ENCODE data around the gene GPR37.

DNA sequence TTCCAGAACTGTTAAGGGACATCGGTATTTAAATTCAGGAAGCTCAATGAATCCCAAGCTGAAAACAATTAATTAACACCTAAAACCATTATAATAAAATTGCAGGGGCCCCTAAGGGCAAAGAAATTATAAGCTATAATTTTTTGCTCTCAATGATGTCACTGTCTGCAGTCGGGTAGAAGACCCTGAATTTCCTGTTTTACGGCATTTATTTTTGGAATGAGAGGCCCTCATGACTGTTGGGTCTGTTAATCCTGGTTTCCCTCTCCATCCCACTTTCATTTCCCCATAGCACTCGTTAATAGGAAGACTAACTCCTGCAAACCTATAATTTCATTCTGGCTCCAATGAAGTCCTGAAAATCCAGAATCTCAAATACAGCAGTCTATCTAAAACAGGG is 25.8 kb upstream of the GPR37 start:
- TF ChIP-seq, protein P1, sequence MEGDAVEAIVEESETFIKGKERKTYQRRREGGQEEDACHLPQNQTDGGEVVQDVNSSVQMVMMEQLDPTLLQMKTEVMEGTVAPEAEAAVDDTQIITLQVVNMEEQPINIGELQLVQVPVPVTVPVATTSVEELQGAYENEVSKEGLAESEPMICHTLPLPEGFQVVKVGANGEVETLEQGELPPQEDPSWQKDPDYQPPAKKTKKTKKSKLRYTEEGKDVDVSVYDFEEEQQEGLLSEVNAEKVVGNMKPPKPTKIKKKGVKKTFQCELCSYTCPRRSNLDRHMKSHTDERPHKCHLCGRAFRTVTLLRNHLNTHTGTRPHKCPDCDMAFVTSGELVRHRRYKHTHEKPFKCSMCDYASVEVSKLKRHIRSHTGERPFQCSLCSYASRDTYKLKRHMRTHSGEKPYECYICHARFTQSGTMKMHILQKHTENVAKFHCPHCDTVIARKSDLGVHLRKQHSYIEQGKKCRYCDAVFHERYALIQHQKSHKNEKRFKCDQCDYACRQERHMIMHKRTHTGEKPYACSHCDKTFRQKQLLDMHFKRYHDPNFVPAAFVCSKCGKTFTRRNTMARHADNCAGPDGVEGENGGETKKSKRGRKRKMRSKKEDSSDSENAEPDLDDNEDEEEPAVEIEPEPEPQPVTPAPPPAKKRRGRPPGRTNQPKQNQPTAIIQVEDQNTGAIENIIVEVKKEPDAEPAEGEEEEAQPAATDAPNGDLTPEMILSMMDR (IDR thresholded peaks at IDR 0.05; ENCODE audit: low read length): no peak
- no peak for TF ChIP-seq EZH2 (IDR thresholded peaks at IDR 0.05; ENCODE audit: borderline replicate concordance, low read length)

Data from OCI-LY1 (cell line).